Activated CD8-positive, alpha-beta memory T cell treated with anti-CD3 and anti-CD28 coated beads for 24 hours (primary cell): ENCODE data around the gene ATP8B3.

Source experiments
- DNase-seq: peaks from one replicate; pipeline ENCODE4 v3.0.0-alpha.2; 2020

Gene ATP8B3

DNA sequence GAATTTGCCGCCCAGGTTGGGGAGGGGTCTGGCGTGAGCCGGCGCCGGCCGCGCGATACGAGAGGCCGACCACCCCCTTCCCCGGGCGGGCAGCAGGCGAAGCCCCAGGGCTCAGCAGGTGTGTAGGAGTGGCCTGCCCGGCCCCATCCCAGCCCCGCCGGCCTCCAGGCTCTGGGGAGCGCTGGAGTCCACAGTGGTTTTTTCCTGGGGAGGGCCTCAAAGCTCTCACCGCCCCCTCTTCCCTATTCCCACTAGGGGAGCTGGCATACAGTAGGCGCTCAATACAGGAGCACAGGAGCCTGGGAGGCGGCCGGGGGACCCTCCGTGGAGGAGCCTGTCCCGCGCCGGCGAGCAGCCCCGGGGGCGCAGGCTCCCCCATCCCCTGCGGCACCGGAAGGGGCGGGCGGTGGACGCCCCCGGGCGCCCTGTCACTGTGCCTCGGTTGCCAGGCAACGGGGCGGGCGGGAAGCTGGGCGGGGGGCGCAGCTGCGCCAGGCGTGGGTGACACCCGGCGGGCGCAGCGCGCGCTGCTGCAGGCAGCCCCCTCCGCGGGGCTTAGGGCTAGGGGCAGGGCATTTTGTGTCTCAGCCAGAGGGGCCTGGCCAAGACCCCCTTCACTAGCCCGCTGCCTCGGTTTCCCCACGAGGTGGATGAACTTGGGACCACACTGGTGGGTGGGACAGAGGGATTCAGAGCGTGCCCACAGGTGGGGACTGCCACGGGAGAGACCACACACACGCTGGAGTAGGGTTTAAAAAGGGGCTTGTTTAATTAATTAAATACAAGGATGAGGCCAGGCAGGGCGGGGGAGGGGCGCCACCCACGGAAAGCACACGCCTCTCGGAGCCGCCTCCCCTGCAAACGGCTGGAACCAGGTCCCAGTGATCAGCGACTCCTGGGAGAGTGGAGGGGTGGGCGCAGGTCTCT is 39.8 kb upstream of the ATP8B3 start:
- DNase-seq, result peak; percentile 81

- no peak for DNase-seq
These were observed 39.0 kb upstream of the ATP8B3 start for GRCh38 chr19:1850809-1851653.

GRCh38 chr19:1849886-1850398 is 37.9 kb upstream of the ATP8B3 start:
- no peak for DNase-seq

GRCh38 chr19:1849132-1849474 is 37.0 kb upstream of the ATP8B3 start:
- DNase-seq, result no peak

DNA sequence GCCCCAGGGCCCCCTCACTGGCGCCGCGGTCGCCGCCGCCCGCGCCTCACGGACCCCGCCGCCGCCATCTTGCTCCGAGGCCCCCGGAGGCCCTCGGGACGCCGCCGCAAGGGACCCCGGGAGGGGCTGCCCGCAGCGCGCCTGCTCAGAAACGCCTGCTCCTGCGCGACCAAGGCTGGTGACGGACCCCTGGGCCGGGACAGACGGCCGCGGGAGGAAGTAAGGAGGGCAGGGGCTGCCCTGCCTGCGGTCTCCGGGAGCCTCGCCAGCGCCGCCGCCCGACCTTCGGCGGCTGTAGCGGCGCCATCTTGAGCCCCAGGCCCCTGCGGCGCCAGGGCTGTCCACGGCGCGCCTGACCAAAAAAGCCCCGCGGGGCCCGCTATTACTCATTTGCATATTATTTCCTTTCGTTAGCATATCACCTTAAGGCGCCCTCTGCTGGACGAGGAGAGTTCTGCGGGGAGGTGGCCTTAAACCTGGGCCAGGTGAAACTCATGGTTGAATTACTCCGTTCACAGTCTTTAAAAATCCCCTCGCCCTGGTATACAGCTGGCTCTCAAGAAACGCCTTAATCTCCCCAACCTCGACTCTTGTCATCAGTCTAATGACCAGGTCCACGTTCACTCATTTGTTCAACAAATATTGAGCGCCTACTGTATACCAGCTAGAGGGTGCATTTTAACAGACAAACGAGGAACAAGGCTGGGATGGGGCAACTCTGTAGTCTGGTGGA is 36.5 kb upstream of the ATP8B3 start, which contains the start of gene REXO1:
TSS of gene REXO1 (minus strand) at position 85 of the 733 bp plus-strand sequence. CDS start 125 bp downstream, outside the sequence.
- peak; percentile 100 for DNase-seq

GRCh38 chr19:1847684-1848398 is 35.8 kb upstream of the ATP8B3 start:
- DNase-seq, result peak; percentile 75

GRCh38 chr19:1847348-1847683 is 35.2 kb upstream of the ATP8B3 start:
- no peak for DNase-seq

DNA sequence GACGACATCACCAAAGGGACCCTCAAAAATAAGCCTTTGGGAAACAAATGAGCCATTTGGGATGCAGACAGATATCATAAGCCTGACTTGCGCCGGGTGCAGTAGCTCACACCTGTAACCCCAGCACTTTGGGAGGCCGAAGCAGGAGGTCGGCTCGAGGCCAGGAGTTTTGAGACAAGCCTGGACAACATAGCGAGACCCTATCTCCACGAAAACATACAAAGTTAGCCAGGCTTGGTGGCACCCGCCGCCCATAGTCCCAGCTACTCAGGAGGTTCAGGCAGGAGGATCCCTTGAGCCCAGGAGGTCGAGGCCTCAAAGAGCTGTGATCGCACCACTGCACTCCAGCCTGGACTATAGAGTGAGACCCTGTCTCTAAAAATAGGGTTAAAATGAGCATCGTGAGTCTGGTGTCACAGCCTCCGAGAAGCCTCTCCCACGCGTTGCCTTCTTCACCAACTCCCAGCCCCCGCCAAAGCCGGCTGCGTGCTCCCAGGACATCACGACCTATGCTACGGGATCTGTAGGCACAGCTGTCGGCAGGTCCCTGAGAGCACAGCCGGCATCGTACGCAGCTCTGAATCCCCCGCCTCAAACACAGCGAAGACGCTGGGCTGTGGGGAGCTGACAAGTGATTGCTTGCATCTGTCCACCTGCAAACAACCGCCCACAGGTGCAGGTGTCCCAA is 34.6 kb upstream of the ATP8B3 start:
- no peak for DNase-seq

GRCh38 chr19:1845642-1846041 is 33.6 kb upstream of the ATP8B3 start:
- DNase-seq, result no peak

- no peak for DNase-seq
These were observed 33.0 kb upstream of the ATP8B3 start for GRCh38 chr19:1845125-1845515.

- no peak for DNase-seq
These were observed 32.5 kb upstream of the ATP8B3 start for GRCh38 chr19:1844513-1845124.

GRCh38 chr19:1843646-1844394 is 31.7 kb upstream of the ATP8B3 start:
- no peak for DNase-seq

GRCh38 chr19:1843116-1843515 is 31.0 kb upstream of the ATP8B3 start:
- DNase-seq, result no peak

- no peak for DNase-seq
These were observed 29.3 kb upstream of the ATP8B3 start for GRCh38 chr19:1841209-1841924.

DNA sequence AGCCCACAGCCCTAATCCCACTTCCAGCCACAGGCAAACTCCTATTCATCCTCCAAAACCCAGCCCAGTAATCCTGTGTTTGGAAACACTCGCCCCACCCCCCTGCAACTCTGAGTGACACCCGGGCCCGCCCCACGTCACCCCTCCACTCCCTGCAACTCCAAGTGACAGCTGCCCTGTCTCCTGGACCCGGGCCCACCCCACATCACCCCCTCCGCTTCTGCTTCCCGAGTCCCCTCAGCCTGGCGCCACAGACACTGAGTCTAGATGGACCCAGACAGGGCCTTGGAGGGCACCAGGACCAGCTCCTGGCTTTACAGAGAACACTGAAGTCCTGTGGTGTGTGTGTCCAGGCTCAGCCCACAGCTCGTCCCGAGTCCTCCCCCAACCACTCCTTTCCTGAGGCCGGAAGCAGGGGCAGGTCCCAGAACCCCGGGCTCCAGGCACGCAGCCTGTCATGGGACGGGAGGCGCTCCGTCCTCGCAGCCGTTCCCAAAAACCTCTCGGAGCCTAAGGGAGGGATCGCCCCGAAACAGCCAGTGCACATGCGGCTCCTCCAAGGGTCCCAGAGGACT is 28.6 kb upstream of the ATP8B3 start:
- no peak for DNase-seq

DNA sequence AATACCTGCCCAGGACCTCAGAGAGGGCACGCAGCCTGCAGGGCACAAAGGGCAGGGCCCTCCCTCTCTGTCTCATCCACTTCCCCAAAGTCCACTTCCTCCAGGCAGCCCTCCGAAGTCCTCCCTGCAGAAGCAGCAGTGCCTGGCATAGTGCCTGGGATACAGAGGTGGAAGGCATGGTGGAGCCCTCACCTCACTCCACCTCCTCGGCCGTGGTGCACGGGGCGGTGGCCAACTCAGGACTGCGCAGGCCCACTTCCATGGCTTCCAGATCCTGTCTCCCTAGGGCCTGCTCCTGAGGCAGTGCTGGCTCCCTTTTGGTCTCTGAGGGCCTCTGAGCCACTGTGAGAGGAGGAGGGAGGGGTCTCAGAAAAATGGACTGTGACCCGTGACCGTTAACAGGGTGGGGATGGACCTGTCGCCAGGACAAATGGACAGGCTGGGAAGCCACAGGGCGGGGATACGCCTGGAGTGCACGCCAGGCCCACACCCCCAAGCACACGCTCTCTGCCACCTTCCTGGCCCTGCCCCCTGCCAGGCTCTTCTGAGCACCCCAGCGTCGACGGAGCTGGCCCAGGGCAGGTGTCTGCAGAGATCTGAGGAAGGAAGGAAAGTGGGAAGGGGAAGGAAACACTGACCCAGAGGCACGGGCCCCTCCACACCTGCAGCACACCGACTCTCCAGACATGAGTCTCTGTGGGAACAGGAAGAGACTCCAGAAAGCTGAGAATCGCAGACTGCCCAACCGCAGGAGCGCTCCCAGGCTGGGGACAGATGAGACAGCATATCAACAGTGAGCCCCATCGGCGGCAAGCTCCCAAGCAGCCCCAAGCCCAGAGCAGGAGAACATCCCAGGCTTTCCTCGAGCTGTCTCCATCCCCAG is 27.8 kb upstream of the ATP8B3 start:
- no peak for DNase-seq

- DNase-seq, result peak; percentile 88
These were observed 25.6 kb upstream of the ATP8B3 start for GRCh38 chr19:1837625-1838105.

DNA sequence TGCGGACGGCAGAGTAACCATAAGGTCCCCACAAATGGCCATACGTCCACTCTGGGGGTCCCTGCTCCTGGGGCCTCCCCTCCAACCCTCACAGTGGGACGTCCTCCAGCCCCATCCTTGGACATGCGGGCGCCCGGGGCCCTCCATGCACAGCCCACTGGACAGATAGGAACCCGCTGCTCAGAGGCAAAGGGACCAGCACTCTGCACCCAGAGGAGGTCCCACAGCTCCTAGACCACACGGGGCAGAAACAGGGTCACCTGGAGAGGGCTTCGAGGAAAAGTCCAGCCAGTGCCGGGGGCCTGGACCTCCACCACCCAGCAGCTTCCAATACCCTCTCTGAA is 25.1 kb upstream of the ATP8B3 start:
- DNase-seq, result no peak
